GM18511 (cell line): Measurements from ENCODE around the gene HMG20B.
A peak's percentile ranks its signal among the peaks of the same experiment; 100 is the strongest.
"Not testable (repeated sequence)": the region's sequence is repeated elsewhere in the genome, so short reads cannot be mapped to it uniquely, and the experiment has no call there.

ENCODE experiments used
- ATAC-seq: cut with Tn5 transposase; IDR thresholded peaks from one replicate; pipeline ENCODE4 v1.9.1; 2021; ENCODE audit warnings: mild to moderate bottlenecking, moderate library complexity; ENCODE audit not compliant: unreplicated experiment

Gene HMG20B

GRCh38 chr19:3554254-3555083, 18.3 kb upstream of the HMG20B start:
- ATAC-seq = no peak

- no peak for ATAC-seq
Observed at GRCh38 chr19:3555653-3556422, 16.9 kb upstream of the HMG20B start.

- ATAC-seq = no peak
Observed at GRCh38 chr19:3556423-3556977, 16.2 kb upstream of the HMG20B start.

GRCh38 chr19:3556978-3557460, 15.7 kb upstream of the HMG20B start:
- peak; percentile 21 for ATAC-seq

DNA sequence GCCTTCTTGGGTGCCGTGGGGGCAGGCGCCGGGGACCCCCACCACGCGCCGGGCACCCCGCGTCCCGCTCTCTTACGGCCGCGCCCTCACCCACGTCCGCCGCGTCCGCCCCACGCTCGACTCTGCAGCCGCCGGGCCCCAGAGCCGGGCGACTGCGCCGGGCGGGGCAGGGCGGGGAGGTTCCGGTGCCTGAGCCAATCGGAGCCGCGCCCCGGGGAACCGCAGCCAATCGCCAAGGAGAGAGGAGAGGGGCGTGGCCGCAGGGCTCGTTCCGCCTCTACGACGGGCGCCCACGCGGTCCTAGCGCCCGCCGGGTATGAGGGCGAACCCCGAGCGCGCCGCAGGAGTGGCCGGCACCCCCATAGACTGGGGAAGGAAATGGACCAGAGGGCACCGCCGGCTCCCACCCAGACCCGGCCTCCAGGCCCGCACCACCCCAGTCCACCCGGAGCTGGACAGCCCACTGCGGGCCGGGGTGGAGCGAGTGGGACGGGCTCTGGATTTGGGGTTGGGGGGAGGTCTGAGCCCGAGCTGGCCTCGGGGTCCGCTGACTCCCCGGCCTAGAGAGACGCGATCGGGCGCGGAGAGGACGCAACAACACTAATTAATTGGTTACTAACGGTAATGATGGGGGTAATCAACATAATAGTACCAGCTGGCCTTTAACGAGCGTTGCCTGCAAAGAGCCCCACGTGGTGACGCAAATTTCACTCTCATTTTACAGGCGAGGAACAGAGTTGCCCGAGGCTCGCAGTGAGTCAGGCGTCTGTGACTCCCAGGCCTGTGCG, 15.1 kb upstream of the HMG20B start, which contains the start of gene MFSD12:
Gene MFSD12 (minus strand): TSS at position 126 of the 788 bp plus-strand sequence. CDS start 183 bp downstream, outside the sequence.
- peak; percentile 93 for ATAC-seq

- no peak for ATAC-seq
Observed at GRCh38 chr19:3563709-3564524, 8.8 kb upstream of the HMG20B start.

DNA sequence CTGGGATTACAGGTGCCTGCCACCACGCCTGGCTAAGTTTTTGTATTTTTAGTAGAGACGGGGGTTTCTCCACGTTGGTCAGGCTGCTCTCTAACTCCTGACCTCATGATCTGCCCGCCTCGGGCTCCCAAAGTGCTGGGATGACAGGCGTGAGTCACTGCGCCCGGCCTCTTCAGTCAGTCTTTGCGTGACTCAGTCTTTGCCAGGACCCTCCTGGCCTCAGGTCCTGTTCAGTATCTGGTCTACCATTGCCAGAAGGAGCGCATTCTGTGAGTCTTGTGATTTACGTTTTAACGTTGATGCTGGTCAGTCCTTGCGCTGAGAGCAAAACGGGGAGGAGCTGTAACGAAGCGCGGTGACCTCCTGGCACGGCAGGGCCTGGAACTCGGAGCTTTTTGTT, 7.6 kb upstream of the HMG20B start:
- no peak for ATAC-seq

DNA sequence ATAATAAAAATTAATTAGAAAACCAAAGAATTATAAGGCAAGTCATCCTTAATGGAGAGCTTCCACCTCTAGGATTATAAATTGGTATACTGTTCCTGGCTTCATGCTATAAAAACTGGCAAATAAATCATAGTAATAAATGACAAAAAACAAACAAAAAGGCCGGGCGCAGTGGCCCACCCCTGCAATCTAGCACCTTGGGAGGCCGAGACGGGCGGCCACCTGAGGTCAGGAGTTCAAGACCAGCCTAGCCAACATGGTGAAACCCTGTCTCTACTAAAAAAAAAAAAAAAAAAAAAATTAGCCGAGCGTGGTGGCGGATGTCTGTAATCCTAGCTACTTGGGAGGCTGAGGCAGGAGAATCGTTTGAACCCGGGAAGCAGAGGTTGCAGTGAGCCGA, 2.7 kb upstream of the HMG20B start:
- ATAC-seq = not testable (repeated sequence)

GRCh38 chr19:3570606-3571011, 2.1 kb upstream of the HMG20B start:
- ATAC-seq = no peak

DNA sequence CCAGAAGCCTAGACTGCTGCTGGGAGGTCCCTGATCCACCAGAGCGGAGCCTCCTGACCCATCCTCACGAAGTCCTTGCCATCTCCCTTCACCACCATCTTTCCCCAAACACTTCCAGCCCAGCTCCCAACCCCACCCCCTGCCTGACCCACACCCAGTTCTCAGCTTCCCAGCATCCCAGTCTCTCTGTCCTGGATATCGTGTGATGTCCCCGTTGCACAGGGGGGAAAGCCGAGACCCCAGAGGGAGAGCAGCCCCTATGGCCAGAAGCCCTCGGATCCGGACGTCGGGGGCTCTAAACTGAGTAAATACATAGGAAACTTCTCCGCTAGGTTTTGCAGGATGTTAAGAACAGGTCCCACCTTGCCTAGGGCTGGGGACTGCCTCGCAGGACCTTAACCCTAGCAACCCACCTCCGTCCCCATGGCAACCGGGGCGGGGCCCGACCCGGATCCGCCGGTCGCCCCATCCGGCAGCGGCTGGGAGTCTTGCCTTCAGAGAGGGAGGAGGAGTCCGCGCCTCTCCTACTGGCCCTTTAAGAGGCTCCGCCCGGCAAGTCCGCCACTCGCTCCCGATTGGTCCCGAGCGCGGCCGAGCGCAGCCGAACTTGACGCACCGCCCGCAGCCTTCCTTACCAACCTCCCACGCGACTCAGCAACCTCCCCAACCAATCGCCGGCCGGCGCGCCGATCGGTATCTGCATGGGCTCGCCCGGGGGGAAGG, 451 bp upstream of the HMG20B start:
- ATAC-seq = peak; percentile 91

GRCh38 chr19:3573162-3573857, 566 bp downstream of the HMG20B start:
- ATAC-seq = peak; percentile 16

- no peak for ATAC-seq
Observed at GRCh38 chr19:3573858-3574637, 1.3 kb downstream of the HMG20B start.

DNA sequence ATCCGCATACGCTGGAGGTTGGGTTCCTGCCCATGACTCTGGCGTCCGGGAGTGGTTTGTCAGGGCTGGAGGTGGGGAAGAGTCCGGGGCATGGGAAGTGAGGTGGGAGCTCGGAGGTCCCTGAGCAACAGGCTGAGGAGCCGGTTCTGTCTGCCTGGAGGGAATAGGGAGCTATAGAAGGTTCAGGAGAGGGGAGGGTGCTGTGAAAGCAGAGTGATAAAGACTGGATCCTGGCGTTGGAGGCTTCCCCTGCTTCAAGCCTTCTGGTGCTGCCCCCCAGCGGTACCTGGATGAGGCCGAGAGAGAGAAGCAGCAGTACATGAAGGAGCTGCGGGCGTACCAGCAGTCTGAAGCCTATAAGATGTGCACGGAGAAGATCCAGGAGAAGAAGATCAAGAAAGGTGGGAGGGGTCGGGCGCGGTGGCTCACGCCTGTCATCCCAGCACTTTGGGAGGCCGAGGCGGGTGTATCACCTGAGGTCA, 2.6 kb downstream of the HMG20B start:
- ATAC-seq = no peak

DNA sequence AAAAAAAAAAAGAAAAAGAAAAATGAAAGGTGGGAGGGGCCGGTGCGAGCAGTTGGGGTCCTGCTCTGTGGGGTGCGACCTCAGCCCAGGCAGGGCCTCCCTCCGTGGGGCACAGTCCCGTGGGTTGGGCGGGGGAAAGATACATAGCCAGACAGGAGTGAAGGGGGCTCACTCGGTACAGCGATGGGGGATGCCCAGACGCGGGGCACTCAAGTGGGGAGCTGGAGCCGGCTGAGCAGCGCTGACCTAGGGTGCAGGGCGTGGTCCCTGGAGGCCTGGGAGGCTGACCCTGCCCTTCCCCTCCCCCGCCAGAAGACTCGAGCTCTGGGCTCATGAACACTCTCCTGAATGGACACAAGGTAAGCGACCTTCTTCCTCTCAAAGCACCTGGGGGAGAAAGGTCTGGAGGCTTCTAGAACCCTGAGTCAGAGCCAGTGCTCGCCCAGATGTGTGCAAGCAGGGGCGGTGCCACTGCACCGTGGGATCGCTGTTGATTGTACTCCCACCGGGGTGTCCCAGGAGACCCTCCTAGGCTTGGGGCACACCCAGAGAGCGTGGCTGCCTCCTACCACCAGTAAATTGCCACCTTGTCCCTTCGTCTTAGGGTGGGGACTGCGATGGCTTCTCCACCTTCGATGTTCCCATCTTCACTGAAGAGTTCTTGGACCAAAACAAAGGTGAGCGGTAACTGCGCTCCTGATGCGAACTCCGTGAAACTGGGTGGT, 3.4 kb downstream of the HMG20B start:
- ATAC-seq = no peak

DNA sequence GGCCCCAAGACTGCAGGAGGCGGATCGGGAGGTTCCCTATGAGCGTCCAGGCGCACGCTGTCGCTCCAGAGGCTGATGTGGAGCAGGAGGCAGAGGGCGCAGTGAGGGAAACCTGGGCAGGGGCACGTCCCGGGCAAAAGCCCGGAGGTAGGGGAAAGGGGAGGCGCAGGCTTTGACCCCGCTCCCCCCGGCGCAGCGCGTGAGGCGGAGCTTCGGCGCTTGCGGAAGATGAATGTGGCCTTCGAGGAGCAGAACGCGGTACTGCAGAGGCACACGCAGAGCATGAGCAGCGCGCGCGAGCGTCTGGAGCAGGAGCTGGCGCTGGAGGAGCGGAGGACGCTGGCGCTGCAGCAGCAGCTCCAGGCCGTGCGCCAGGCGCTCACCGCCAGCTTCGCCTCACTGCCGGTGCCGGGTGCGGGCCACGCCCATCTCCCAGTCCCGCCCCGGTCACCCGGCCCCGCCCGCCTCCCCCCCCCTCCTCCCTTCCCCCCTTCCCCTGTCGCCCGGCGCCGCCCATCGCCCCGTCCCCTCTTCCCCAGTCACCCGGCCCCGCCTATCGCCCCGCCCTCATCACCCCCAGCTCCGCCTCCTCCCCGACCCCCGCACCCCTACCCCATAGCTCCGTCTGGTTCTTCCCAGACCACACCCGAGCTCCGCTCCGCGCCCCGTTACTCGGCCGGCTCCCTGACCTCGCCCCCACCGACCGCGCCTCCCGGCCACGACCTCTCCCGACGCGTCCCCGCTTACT, 4.1 kb downstream of the HMG20B start:
- no peak for ATAC-seq

DNA sequence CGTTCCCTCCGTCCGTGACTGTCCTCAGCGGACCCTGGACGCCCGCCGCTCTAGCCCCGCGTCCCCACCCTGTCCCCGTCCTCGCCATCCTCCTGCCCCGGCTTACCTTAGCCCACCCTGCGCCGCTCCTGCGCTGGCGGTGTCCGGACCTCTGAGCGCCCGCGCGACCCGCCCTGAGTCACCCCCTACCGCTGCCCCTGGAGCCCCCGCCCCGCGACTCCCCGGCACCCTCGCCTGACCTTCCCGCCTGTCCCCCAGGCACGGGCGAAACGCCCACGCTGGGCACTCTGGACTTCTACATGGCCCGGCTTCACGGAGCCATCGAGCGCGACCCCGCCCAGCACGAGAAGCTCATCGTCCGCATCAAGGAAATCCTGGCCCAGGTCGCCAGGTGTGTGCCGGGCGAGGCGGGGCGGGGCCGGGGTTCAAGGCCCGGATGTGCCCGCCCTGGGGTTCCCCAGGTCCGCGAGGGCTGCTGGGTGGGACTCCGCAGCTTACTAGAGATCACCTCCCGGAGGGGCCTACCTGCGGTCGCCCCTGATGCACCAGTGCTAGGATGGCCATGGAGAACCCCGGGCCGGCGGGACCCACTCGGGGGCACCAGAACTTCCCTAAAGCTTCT, 5.1 kb downstream of the HMG20B start:
- ATAC-seq = no peak
